Mononuclear cell (primary cell): ENCODE measurements around the gene WDR5. TPM values are rescaled to one million over a fixed set of nuclear protein-coding genes. Genes with fewer than 3 reads are reported as not detected.

Experiments used
- H3K27me3 ChIP-seq: 2 replicates; pipeline ENCODE4 v1.6.0; 2011; ENCODE audit warnings: low read length, control low read depth; ENCODE audit not compliant: insufficient read depth
- H3K4me1 ChIP-seq: 2 replicates; pipeline ENCODE4 v1.5.1; 2011; ENCODE audit warnings: mild to moderate bottlenecking, low read length, control low read depth; ENCODE audit not compliant: insufficient read depth
- H3K4me3 ChIP-seq: 2 replicates; pipeline ENCODE4 v1.5.1; 2011; ENCODE audit warnings: mild to moderate bottlenecking, low read length, moderate library complexity
- H3K9me3 ChIP-seq: 2 replicates; pipeline ENCODE4 v1.5.1; 2011; ENCODE audit warnings: low read depth, mild to moderate bottlenecking, control low read depth, low read length
- total RNA-seq: library from RNA; depleted of rRNA; stranded (reverse); fragments of >200 nt; gene quantifications from one replicate; pipeline ENCODE4 v1.2.3, GENCODE V29; 2012

Gene WDR5
- total RNA-seq, 1 donor, result 9.7 TPM

DNA sequence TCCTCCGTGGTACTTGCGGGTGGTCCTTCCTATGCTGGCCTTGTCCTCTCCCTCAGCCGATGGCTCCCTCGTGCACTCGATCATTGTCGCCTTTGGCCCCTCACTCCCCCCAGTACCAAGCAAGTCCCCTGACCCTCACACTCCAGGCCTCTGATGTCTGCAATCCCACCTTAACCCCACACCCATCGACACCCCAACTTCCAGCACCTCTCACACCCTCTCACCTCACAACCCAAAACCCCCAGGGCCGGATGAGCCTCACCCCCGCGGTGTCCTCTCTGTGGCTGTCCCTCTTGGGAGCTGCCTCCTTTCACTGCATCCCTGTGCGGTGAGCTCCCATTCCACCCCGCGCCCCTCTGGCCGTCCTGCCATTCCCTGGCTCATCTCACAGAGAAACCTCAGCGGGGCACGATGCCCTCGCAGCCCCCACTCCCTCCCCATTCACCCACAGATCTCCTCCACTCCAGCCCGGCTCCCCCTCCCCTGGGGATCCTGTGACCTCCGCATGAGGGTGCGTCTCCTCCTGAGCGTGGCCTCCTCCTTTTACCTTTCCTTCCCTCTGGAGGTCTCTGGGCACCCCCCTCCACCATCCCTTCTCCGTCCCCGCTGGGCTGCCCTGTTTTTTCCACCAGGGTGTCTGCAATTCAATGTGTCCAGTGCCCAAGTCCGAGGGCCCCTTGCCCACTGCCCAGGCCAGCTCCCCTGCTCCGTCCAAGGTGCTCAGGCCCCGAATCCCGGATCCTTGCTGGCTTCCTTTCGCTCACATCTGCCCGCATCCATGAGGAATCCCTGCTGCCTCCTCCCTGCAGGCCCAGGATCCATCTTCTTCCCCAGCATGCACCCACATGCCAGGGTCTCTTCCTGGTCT lies 44.3 kb downstream of the WDR5 start:
- Histone ChIP-seq H3K4me3 (no peak overlapping the region), H3K27me3 (no peaks in the 10 kb centered on the region), H3K9me3 (no peaks in the 10 kb centered on the region), H3K4me1 (peaks cover 5% of the 10 kb centered on the region)

DNA sequence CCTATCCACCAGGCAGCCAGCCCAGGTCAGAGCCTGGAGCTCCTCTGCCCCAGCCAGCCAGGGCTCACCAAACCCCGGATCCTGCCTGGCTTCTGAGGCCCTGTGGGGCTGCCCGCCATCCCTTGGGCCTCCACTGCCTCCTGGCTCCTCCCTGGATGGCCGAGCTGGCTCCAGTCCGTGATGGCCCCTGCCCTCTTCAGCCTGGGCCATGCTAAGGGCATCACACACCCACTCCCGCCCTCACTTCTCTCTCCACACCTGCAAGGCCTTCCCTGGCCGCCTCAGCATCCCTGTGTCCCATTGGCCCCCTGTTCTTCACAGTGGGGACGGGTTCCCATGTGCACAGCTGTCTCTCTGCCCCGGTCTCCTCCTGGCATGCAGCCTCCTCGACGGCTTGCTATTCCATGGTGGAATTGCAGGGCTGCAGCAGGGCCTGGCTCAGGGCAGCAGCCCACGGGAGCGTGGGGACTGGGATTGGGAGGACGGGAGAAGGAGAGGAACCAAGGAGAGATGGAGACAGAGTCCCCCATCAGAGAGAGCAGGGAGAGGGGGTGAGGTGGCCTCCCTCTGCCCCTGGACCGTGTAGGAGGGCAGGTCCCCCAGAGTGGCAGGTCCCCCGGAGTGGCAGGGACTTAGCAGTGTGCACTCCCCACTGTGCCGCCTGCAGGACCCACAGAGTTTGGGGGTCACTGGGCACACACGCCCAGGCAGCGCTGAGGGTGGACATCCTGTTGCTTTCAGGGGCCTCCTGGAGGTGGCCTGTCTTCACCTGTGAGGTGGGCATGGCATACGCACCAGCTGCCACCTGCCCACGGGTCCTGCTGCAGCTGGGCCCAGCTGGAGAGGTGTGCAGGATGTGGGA lies 45.1 kb downstream of the WDR5 start:
- no peaks in the 10 kb centered on the region for H3K9me3 ChIP-seq
- no peaks in the 10 kb centered on the region for H3K27me3 ChIP-seq
- no peak overlapping the region for H3K4me3 ChIP-seq
- peaks cover 5% of the 10 kb centered on the region for H3K4me1 ChIP-seq

DNA sequence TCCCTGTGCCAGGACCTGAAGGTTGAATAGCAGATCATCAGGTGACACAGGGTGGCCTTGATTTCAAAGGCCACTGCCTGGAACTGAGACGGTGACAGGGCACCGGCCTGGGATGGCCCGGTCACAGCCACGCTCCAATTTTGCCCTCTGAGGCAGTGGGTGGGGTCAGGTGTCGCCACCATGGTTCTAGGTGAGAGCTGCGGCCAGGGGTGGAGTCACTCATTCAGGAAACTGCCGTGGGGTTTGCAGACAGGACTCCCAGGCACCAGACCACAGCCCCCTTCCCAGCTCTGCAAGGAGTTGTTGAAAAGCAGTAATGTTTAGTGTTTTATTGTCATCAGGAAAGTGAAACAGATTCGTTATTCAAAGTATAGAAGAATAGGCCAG lies 45.8 kb downstream of the WDR5 start:
- H3K4me1 ChIP-seq, result peaks cover 5% of the 10 kb centered on the region
- no peaks in the 10 kb centered on the region for H3K27me3 ChIP-seq
- no peaks in the 10 kb centered on the region for H3K9me3 ChIP-seq
- no peak overlapping the region for H3K4me3 ChIP-seq

DNA sequence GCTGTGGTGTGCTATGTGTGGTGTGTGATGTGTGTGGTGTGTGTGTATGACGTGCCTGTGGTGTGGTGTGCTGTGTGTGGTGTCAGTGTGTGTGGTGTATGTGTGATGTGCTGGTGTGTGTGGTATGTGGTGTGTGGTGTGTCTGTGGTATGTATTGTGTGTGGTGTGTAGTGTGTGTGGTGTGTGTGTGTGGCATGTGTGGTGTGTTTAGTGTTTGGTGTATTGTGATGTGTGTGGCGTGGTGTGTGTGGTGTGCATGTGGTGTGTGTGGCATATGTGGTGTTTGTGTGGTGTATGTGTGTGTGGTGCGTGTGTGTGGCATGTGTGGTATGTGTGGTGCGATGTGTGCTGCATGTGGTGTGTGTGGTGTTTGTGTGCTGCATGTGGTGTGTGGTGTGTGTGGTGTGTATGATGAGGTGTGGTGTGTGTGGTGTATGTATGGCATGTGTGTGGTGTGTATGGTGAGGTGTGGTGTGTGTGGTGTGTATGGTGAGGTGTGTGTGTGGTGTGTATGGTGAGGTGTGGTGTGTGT lies 46.7 kb downstream of the WDR5 start:
- no peaks in the 10 kb centered on the region for H3K27me3 ChIP-seq
- no peak overlapping the region for H3K4me3 ChIP-seq
- peaks cover 5% of the 10 kb centered on the region for H3K4me1 ChIP-seq
- H3K9me3 ChIP-seq, result no peaks in the 10 kb centered on the region

DNA sequence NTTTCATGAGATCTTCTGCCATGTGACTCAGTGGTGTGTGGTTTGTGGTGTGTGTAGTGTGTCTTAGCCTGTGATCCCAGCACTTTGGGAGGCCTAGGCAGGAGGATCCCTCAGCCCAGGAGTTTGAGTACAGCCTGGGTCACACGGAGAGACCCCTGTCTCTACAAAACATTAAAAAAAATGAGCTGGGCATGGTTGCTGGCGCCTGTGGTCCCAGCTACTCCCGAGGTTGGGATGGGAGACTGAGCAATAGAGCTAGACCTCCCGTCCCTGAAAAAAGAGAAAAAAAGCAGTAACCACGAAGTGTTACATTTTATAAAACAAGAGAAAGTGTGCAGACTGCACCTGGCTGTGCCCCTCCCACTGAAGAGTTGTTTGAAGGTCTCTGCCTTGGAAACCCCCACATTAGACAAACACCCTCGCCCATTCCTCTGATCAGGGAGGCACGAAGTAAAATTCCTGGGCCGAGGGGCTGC lies 49.7 kb downstream of the WDR5 start:
- H3K9me3 ChIP-seq, result no peaks in the 10 kb centered on the region
- peaks cover 5% of the 10 kb centered on the region for H3K4me1 ChIP-seq
- no peak overlapping the region for H3K4me3 ChIP-seq
- no peaks in the 10 kb centered on the region for H3K27me3 ChIP-seq

DNA sequence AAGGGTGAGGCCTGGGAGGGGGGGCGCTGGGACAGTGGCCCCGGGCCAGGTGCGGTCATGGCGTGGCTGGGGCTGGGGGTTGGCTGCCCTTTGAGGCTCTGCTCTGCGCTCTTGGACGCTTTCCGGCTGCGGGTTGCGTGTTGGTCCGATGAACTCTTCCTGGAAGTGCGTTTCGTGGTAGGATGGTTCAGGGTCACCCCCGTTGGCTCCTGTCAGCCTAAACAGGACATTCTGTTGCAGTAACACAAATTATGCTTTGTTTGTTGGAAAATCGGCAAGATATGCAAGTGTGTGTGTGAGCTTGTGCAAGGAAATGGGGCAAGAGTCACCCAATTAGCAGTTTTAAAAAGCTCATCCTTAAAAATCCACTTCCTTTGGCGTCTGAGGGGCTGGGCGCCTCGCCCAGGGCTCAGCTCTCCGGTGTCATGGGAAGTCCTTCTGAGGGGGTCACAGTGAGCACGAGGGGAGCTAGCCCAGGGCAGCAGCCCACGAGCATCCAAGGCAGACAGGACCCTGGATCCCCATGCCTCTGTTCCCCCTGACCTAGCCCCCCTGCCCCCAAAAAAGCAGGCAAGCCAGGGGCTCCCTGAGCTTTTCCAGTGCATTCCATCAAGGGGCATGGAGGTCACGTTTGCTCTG lies 50.7 kb downstream of the WDR5 start:
- Histone ChIP-seq H3K4me3 (no peak overlapping the region), H3K27me3 (no peaks in the 10 kb centered on the region), H3K9me3 (no peaks in the 10 kb centered on the region), H3K4me1 (peaks cover 5% of the 10 kb centered on the region)

DNA sequence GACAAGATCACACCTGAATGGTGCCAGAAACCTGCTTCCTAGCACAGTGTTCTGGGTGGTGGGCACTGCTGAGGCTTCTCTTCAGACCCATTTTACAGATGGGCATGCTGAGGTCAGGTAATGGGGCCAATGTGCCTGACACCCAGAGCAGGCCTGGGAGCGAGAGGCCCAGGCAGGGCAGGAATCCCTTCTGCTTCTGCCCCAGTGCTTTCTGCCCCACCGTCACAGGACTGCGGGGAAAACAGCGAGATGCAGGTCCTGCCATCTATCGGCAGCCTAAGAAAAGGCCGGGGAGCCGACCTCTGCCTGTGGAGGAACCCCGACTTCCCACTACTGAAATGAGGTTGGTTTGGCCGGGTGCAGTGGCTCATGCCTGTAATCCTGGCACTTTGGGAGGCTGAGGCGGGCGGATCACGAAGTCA lies 51.2 kb downstream of the WDR5 start:
- H3K9me3 ChIP-seq, result no peaks in the 10 kb centered on the region
- peaks cover 5% of the 10 kb centered on the region for H3K4me1 ChIP-seq
- no peaks in the 10 kb centered on the region for H3K27me3 ChIP-seq
- H3K4me3 ChIP-seq, result no peak overlapping the region

DNA sequence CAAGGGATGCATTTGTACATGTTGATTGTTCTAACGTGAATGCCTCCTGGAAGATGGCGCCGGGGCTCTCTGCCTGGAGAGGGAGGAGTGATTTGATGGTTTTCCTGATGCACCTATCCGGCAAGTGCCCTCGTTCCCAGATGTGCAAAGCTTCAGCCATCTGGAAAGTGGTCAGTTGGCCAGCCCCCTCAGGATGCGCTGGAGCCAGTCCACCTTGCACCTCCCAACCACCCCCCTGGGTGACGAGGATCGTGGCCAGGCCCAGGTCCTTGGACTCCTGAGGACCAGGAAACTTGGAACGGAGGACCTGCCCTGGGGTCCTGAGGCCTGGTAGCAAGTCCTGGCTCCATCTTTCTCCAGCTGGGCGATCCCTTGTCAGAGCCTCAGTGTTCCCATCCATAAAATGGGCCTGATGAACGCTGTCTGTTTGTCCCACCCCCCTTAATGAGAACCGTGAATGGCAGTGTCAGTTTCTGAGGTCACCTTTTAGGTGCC lies 52.1 kb downstream of the WDR5 start:
- Histone ChIP-seq H3K27me3 (no peaks in the 10 kb centered on the region), H3K9me3 (no peaks in the 10 kb centered on the region), H3K4me1 (peaks cover 5% of the 10 kb centered on the region), H3K4me3 (no peak overlapping the region)

DNA sequence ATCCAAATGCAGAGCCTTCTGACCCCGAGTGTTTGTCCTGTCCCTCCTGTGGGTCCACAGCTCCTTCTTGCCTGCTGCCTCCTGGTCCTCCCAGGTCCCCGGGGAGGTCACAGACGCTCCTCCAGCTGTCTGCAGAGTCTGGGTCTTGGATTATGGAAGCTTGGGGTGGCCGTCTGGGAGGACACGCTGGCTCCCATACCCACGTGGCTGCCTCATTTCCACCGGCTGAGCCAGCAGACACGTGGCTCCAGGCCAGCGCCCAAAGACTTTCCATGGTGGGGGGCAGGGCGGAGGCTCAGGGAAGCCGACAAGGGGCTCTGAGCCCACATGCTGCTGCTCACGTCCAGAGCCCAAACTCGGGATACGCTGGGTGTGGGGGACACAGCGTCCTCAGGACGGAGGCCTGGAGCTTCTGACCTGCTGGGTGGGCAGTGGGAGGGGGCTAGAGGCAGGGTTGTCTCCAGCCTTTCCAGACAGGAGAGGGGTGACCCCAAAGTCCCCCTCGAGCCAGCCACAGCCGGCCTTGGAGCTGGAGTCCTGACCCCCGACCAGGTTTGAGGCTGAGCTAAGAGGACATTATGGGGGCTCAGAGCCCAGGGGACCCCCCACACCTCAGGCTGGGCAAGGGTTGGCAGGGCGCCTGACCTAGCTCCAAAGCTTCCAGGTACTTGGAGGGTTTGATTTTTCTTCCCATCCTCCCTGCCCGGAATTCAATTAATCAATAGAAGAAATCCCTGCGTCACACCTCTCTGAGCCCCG lies 52.7 kb downstream of the WDR5 start:
- H3K9me3 ChIP-seq, result no peaks in the 10 kb centered on the region
- no peak overlapping the region for H3K4me3 ChIP-seq
- peaks cover 5% of the 10 kb centered on the region for H3K4me1 ChIP-seq
- no peaks in the 10 kb centered on the region for H3K27me3 ChIP-seq

DNA sequence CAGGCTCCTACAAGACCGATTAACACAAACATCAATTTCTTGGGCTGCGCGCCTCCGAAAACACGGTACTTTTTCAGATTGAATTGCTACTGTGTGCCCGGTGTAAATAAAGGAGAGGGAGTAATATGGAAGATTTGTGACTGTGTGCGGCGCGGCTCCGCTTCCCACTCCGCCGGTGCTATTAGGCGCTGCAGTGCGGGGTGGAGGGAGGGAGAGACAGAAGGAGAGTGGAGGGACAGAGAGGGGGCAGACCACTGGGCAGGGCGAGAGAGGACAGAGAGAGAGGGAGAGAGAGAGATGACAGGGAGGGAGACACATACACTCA lies 53.2 kb downstream of the WDR5 start:
- H3K4me3 ChIP-seq, result no peak overlapping the region
- no peaks in the 10 kb centered on the region for H3K9me3 ChIP-seq
- H3K4me1 ChIP-seq, result peaks cover 5% of the 10 kb centered on the region
- H3K27me3 ChIP-seq, result no peaks in the 10 kb centered on the region

DNA sequence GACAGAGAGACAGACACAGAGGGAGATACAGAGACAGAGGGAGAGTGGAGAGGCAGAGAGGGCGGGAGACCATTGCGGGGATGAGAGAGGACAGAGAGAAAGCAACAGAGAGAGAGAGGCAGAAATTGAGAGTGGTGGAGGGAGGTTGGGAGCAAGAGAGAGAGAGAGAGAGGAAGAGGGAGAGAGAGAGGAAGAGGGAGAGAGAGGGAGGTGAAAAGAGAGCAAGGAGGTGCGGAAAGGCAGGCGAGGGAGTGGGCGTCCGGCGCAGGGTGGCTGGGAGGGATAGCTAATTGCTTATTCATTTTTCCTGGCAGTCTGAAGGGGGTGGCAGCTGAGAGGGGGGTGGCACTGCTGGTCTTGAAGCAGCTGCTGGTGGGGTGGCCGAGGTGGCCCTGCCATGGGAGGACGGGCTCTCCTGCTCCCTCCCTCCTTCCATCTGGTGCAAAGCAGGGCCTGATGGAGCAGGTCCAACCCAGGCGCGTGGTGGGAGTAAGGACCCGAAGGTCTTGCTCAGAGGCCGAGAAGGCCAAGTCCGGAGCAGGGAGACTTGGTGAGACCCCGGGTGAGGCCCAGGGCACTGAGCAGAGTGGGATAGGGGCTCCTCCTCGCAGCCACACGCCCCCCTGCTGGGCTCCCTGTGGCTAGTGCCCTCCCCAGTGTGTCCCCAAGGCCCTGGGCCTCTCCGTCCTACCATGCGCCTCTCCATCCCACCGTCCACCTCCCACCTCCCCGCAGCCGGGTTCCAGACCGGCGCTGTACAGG lies 53.8 kb downstream of the WDR5 start:
- H3K4me1 ChIP-seq, result peaks cover 5% of the 10 kb centered on the region
- no peaks in the 10 kb centered on the region for H3K9me3 ChIP-seq
- no peak overlapping the region for H3K4me3 ChIP-seq

DNA sequence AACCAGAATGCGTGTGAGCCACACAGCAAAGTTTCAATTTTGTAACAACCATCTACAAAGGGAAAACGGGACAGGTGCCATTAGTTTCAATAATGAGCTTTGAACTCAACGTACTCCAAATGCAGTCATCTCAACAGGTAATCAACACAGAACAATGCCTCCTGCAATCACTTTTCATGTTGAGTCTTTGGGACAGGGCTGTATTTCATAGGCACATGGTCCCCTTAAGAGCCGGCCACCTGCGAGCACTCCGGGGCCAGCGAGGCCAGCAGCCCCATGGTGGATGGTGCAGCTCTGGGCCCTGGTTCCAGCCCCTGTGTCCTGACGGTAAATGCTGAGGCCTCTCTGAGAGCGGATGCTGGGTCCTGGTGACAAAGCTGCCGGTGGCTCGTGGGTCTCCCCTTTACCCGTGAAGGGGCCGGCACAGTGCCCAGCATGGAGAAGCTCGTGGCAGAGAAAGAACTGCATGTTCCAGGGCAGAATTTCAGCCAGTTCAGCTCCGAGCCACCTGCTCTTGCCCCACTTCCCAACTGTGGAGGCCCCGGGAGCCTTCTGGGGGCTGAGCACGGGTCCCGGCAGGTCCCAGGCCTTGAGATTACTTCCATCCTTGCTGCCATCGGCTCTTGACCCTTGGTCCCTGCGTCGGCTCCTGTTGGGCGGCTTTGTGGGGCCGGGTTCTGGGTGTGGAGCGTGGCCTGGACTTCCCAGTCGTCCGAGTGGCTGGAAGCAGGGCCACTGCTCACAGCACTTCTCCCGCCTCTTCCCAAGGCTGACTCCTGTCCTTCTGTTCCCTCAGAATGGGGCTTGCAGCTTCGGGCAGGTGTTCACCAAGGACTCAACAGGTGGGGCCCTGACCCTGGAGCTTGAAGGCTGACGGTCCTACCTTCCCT lies 54.6 kb downstream of the WDR5 start:
- H3K9me3 ChIP-seq, result no peaks in the 10 kb centered on the region
- no peaks in the 10 kb centered on the region for H3K27me3 ChIP-seq
- H3K4me3 ChIP-seq, result no peak overlapping the region
- H3K4me1 ChIP-seq, result peaks cover 8% of the 10 kb centered on the region

More for the DNA sequence above, 53.8 kb downstream of the WDR5 start:
- H3K27me3 ChIP-seq, result no peaks in the 10 kb centered on the region
